Brain microvascular endothelial cell (primary cell): ENCODE results near the gene BEAN1.

ENCODE experiments used
- DNase-seq: peaks from one replicate; pipeline ENCODE4 v3.0.0-alpha.2; 2020
- H3K27ac ChIP-seq: fragments of 250-450 bp; sonication (Bioruptor Pico); 2 replicates; pipeline ENCODE4 v1.5.1; 2020; ENCODE audit warnings: mild to moderate bottlenecking, moderate library complexity
- H3K27me3 ChIP-seq: fragments of 250-450 bp; sonication (Bioruptor Pico); replicated peaks from 2 replicates; pipeline ENCODE4 v1.5.1; 2020; ENCODE audit warnings: mild to moderate bottlenecking
- H3K36me3 ChIP-seq: fragments of 250-450 bp; sonication (Bioruptor Pico); replicated peaks from 2 replicates; pipeline ENCODE4 v1.5.1; 2020; ENCODE audit warnings: mild to moderate bottlenecking
- H3K4me3 ChIP-seq: 2 replicates; pipeline ENCODE4 v1.5.1; 2011; ENCODE audit warnings: low read depth, mild to moderate bottlenecking, control low read depth, low read length, moderate library complexity
- in situ Hi-C: cut with HindIII; loops from 2 replicates; pipeline ENCODE4 v1.10.0; 2017; ENCODE audit warnings: low sequenced_read_pairs, low pct_ligation_motif_present
- TF ChIP-seq, protein P1 (sequence below): IDR thresholded peaks from 2 replicates; pipeline ENCODE4 v1.5.1; 2011; ENCODE audit warnings: low read depth, mild to moderate bottlenecking, moderate library complexity, low read length, control low read depth, inconsistent platforms; ENCODE audit errors: missing control alignments

BEAN1 gene

DNA sequence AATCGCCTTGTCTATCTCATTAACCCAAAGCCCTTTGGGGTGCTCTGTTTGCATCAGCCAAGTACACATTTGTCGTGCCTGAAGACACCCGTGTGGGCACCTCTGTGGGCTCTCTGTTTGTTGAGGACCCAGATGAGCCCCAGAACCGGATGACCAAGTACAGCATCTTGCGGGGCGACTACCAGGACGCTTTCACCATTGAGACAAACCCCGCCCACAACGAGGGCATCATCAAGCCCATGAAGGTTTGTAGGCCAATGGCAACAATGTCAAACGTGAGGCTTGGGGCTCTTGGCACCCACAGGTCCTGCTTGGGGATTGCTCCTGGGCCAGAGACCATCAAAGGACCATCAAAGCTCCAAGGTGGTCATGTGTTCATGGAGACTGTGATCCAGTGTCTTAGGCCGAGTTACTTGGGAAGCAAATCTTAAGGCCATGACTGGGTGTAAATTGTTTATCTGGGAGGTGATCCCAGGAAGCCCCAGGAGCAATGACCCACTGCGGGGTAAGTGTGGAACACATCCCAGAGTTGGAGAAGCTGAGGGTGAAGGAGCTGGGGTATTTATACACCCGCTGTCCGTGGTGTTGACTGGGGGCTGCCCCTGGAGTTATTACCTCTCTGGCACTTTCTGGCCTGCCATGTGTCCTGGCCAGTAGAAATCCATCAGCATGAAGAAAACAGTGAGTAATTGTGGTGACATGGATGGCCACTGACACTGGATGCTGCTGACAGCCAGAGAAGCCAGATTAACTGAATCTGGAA is 36.6 kb upstream of the BEAN1 start:
- no peak overlapping the region for H3K27ac ChIP-seq
- H3K27me3 ChIP-seq: no peaks in the 10 kb centered on the region
- in situ Hi-C loops: no loop called here
- H3K4me3 ChIP-seq: no peak overlapping the region
- no peak for DNase-seq
- H3K36me3 ChIP-seq: no peaks in the 10 kb centered on the region
- TF ChIP-seq, protein P1, sequence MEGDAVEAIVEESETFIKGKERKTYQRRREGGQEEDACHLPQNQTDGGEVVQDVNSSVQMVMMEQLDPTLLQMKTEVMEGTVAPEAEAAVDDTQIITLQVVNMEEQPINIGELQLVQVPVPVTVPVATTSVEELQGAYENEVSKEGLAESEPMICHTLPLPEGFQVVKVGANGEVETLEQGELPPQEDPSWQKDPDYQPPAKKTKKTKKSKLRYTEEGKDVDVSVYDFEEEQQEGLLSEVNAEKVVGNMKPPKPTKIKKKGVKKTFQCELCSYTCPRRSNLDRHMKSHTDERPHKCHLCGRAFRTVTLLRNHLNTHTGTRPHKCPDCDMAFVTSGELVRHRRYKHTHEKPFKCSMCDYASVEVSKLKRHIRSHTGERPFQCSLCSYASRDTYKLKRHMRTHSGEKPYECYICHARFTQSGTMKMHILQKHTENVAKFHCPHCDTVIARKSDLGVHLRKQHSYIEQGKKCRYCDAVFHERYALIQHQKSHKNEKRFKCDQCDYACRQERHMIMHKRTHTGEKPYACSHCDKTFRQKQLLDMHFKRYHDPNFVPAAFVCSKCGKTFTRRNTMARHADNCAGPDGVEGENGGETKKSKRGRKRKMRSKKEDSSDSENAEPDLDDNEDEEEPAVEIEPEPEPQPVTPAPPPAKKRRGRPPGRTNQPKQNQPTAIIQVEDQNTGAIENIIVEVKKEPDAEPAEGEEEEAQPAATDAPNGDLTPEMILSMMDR: no peak

DNA sequence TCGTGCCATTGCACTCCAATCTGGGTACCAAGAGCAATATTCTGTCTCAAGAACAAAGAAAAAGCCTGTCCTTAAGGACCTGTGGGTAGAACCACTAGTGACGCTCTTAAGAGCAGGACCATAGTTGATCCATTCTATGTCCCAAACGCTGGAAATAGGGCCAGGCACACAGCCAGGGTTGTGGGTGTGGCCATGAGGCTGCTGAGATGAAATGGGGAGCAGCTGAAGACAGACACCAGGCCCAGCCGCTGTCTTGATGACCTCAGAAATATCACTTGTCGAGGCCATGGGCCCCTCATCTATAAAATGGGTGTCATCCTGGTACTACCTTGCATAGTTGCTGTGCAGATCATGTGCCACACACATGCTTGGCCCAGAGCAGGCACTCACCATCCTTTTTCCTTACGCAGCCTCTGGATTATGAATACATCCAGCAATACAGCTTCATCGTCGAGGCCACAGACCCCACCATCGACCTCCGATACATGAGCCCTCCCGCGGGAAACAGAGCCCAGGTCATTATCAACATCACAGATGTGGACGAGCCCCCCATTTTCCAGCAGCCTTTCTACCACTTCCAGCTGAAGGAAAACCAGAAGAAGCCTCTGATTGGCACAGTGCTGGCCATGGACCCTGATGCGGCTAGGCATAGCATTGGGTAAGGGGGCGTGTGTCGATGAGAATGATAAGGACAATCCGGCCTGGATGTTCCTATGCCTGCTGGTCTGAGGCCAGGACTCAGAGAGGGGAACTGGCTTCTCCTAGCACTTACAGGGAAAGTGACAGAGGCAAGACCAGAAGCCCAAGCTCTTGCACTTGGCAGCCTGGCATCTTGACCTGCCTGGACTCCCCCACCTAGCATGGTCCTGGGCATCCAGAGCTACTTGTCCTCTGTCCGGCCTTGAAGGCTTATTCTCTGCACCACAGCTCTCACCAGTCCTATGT is 35.1 kb upstream of the BEAN1 start:
- Histone ChIP-seq H3K4me3 (no peak overlapping the region), H3K27me3 (no peaks in the 10 kb centered on the region), H3K27ac (no peak overlapping the region), H3K36me3 (no peaks in the 10 kb centered on the region)
- TF ChIP-seq, protein P1: no peak
- in situ Hi-C loops: no loop called here
- DNase-seq: no peak

DNA sequence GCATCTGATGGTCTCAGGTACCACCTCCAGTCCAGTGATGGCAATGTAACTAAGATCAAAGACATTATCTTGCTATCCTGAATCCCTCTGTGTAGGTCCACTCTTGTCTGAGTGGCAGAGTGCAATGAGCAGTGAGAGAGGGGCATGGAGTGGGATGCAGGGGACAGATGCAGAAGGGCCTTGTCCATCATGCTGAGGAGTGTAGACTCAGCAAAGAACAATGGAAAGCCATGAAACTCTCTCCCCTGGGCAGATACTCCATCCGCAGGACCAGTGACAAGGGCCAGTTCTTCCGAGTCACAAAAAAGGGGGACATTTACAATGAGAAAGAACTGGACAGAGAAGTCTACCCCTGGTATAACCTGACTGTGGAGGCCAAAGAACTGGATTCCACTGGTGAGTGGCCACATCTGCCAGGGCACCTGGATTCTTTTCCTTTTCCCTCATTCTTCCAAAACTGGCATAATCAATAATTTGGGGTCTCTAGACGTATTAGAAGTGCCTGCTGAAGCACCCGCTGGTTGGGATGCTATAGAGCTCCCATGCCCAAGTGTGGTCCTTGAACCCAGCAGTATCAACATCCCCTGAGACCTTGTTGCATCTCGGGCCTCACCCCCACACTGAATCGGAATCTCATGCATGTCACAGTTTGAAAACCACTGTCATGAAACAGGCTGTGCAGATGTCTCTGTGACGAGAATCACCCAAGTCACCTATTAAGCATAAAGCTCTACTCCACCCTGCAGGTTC is 31.1 kb upstream of the BEAN1 start:
- DNase-seq: no peak
- Histone ChIP-seq H3K27ac (no peak overlapping the region), H3K27me3 (no peaks in the 10 kb centered on the region), H3K36me3 (no peaks in the 10 kb centered on the region), H3K4me3 (no peak overlapping the region)
- in situ Hi-C loops: no loop called here
- TF ChIP-seq, protein P1: no peak

DNA sequence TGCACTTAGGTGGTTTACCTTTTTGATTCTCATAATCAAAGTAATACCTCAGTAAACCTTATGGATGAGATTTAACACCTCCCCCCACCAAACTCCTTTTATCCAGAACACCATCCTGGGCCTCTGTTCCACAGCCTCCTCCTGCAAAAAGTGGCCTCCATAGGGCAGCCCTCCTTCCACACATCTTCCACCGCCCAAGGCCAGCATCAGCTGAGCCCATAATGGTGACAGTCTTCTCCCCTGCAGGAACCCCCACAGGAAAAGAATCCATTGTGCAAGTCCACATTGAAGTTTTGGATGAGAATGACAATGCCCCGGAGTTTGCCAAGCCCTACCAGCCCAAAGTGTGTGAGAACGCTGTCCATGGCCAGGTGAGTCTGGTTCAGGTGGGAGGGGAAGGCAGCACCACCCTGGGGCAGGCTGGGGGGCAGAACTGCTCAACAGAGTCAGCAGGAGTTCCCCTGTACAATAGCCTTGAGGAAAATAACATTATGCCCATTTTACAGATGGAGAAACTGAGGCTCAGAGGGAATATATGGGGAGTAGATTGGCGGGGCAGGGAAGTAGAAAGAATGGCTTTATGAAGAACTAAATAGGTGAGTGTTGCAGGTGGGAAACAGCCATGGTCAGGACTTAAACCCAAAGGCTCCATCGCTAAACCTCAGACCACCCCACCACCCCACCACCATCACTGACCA is 29.2 kb upstream of the BEAN1 start:
- no peak for DNase-seq
- H3K4me3 ChIP-seq: no peak overlapping the region
- H3K36me3 ChIP-seq: no peaks in the 10 kb centered on the region
- H3K27ac ChIP-seq: no peak overlapping the region
- TF ChIP-seq, protein P1: no peak
- in situ Hi-C loops: no loop called here
- no peaks in the 10 kb centered on the region for H3K27me3 ChIP-seq

GRCh38 chr16:66399031-66399430 is 28.1 kb upstream of the BEAN1 start:
- in situ Hi-C loops: no loop called here
- no peak overlapping the region for H3K27ac ChIP-seq
- DNase-seq: no peak
- no peak overlapping the region for H3K4me3 ChIP-seq
- no peaks in the 10 kb centered on the region for H3K27me3 ChIP-seq
- H3K36me3 ChIP-seq: no peaks in the 10 kb centered on the region
- TF ChIP-seq, protein P1: no peak
